NCI-H510A (cell line): ENCODE results near the gene IGFN1.

Experiments used
- DNase-seq: peaks from one replicate; lab custom pipeline; 2025; lab: John Stamatoyannopoulos, UW

IGFN1 gene

DNA sequence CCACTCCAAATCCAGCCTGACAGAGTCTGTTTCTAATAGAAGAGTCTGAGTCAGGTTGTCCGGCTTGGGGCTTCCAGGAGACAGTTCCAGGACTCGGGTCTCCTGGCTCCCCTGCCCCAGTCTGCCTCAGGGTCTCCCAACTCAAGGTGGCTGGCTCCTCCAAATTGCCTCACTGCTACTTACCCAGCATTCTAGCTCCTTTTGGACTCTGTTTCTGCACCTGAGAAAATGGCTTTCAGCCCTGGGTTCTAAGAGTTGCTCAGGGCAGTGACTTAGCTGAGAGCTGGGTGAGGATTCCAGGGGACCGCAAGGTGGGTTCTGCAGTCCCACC is 5.5 kb upstream of the IGFN1 start:
- no peak for DNase-seq

- no peak for DNase-seq
Measured at GRCh38 chr1:201185527-201186128, 5.0 kb upstream of the IGFN1 start.

DNA sequence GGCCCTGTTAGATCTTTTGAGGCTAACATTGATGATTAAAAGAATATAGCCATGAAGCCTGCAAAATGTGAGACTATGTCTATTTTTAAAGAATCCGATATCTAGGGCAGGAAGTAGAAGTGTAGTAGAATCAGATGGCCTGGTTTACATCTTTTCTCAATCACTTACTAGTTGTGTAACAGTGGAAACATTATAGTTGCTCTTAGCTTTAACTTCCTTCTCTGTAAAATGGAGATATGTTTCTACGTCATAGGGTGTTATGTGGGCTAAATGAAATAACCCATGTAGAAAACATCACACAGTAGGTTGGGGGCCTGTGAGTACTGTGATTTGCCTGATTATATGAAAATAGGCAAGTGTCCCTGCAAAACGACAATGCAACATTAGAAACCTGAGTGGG is 4.4 kb upstream of the IGFN1 start:
- no peak for DNase-seq

DNA sequence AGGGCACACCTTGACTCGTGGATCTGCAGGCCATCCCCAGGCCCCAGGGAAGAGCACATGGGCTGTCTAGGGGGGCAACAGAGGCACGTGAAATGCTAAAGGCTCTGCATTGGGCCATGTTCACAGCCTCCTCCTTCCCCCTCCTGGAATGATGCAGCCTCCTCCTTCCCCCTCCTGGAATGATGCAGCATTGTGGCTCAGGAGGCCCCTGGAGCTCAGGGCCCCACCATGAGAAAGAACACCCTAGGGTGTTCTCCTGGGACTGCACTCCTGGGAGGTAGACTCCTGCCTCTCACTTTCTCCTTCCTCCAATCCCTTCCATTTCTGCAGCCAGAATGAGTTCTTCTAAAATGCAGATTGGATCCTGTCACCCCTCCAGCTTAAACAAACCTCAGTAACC is 1.5 kb upstream of the IGFN1 start:
- no peak for DNase-seq

DNA sequence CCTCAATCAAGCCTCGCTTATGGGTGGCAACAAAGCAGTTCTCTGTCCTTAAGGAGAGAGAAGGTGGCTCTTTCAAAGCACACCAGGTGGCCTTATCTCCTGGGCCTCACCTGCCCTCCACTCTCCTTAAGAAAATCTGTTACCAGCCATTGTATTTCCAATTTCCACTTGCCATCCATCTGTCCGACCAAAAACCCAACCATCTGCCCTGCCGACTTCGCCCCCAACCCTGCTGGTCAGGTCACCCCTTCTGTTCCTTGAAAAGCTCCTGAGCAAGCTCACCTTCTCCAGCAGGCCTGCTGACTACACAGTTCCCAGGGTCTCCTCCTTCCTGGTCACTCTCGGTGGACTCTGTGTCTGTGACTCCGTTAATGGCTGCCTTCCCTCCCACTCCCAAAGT is 619 bp upstream of the IGFN1 start:
- DNase-seq, result no peak

DNA sequence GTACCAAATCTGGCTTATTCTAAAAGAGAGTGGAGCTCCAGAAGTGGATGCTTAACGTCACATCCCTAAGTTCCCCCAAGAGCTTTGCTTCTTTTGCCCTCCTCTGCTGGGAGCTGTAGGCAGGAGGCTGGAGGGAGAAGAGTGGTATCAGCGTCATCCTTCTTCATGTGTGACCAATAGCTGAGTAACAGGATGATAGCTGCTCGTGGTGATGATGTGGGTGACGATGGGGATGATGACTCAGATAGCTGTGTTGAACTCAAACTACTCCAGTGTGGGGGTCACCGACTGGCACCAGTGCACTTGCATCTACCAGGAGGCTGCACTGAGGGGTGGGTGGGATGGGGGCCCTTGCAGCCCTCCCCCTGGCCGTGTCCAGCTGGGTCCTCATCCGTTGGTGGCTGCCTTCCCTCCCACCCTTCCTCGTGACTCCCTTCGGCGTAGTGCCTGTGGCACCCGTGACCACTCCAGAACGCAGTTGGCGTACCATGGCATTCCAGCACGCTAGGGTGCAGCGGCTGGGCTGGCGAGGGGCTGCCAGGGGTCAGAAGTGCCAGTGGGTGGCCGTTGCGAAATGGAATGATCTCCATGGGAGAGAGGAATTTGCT is 1.1 kb downstream of the IGFN1 start:
- no peak for DNase-seq

GRCh38 chr1:201192261-201192788 is 1.7 kb downstream of the IGFN1 start:
- DNase-seq, result no peak

DNA sequence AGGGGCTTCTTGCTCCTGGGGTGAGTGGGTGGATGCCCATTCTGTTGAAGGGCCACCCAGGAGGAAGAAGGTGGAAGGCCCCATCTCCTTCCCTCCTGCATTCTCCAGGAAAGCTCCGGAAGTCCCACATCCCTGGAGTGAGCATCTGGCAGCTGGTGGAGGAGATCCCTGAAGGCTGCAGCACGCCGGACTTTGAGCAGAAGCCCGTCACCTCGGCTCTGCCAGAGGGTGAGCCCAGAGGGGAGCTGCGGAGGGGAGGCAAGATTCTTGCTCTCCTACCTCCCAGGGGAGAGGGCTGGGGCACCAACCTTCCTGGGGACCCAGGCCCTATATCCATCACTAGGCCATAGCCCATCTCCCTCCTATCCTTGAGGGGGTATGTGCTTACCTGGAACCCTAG is 3.4 kb downstream of the IGFN1 start:
- DNase-seq, result no peak

DNA sequence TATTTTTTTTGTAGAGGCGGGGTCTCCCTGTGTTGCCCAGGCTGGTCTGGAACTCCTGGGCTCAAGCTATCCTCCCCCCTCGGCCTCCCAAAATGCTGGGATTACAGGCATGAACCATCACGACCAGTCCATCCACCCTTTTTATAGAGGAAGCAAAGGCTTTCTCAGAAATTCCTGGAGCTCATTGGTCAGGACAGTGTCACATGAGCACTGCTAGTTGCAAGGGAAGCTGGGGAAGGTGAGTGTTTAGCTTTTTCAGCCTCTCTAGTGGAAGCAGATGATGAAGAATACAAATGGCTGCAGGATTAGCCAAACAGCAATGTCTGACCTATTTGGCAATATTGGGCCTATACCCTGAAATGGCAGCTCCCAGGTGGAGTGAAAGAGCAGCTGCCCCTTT is 8.0 kb downstream of the IGFN1 start:
- DNase-seq, result no peak

- DNase-seq, result no peak
Measured at GRCh38 chr1:201205036-201205435, 14.4 kb downstream of the IGFN1 start.

GRCh38 chr1:201206176-201206575 is 15.6 kb downstream of the IGFN1 start:
- no peak for DNase-seq

DNA sequence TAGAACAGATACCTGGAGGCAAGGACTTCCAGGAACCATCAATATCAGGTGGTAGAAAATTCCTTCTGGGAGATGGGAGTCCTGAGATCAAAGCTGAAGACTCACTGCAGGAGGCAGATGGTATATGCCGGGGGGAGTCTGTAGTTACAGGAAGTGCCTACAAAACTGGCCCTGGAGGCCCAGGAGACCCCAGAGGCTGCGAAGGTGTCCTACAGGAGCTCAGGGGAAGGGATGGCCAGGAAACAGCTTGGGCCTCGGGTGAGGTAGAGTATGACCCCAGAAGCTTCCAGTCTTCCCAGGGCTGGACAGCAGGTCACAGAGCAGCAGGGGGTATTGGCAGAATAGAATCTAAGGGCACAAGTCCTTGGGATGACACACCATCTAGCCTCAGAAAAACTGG is 16.4 kb downstream of the IGFN1 start:
- no peak for DNase-seq

DNA sequence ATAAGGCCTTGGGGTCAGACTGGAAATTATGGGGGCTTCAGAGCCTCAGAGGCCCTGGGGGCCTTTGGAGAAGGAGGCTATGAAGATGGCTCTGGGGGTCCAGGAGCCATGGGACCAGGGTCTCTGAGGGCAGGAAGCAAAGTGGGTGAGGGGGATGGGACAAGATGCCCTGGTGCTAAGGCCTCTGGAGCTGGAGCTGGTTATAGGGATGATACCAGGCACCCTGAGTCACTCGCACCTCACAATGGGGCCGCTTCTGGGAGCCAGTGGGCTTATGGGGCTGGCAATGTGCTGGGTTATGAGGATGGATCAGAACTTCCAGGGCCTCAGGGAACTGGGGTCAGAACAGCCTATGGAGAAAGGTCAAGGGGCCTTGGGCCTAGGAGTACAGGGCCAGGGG is 17.6 kb downstream of the IGFN1 start:
- DNase-seq, result no peak

DNA sequence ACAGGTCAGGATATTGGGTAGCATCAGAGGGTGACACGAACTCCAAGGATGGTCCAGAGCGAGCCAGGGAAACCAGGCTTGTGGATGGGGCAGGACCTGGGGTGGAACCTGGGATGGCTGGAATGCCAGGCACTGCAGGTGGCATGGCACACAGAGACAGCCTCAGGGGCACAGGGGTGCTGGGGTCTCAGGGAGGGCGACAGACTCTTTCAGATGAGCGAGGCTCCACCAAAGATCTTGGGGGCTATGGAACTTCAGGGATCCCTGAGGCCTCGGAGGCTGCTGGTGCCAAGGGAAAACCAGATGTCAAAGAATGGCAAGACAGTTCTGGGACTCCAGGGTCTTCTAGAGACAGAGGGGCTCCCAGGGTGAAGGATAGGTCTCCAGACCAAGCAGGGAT is 21.4 kb downstream of the IGFN1 start:
- no peak for DNase-seq

GRCh38 chr1:201212461-201213055 is 21.9 kb downstream of the IGFN1 start:
- no peak for DNase-seq

GRCh38 chr1:201213106-201213770 is 22.6 kb downstream of the IGFN1 start:
- no peak for DNase-seq

GRCh38 chr1:201213926-201214325 is 23.3 kb downstream of the IGFN1 start:
- DNase-seq, result no peak

GRCh38 chr1:201214461-201214860 is 23.8 kb downstream of the IGFN1 start:
- DNase-seq, result no peak

DNA sequence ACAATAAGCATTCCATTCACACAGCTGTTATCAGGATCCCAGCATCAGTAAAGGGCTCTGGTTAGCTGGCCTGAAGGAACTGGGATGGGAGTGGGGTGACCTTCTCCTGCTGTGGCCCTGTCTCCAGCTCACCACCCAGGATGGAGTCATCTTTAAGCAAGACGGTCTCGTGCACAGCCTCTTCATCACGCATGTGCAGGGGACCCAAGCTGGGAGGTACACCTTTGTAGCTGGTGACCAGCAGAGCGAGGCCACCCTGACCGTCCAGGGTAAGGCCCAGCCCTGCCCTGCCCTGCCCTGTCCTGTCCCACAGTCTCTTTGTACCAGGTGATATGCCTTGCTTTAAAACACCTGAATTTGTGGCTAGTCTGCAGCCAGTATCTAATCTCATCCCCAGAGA is 24.3 kb downstream of the IGFN1 start:
- DNase-seq, result no peak

DNA sequence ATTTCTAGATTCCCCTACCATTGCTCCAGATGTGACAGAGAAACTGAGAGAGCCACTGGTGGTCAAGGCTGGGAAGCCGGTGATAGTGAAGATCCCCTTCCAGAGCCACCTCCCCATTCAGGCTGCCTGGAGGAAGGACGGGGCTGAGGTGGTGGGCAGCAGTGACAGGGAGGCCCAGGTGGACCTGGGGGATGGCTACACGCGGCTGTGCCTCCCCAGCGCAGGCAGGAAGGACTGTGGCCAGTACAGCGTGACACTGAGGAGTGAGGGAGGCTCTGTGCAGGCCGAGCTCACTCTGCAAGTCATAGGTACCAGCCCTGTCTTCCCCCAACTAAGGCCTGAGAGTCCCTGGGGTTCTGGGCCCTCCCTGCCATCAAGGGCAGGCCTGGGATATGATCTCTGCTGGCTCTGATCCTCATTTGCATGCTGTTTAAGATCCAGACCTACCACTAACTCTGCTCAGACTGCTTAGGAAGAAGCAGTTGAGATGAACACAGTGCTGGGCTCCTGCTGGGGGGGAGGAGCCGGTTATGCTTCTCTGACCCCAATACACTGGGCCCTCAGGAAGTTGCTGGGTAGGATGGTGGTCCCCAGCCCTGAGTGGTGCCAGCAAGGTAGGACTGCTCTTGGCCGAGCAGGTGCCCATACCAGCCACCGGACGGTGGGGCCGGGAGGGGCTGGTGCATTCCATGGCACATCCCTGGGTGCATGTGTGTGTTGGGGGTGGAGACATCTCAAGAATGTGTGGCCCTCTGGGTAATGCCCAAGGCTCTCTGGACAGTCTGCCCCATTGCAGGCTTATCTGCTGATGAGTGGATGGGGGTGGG is 25.1 kb downstream of the IGFN1 start:
- no peak for DNase-seq

GRCh38 chr1:201216395-201217085 is 25.9 kb downstream of the IGFN1 start:
- DNase-seq, result no peak

DNA sequence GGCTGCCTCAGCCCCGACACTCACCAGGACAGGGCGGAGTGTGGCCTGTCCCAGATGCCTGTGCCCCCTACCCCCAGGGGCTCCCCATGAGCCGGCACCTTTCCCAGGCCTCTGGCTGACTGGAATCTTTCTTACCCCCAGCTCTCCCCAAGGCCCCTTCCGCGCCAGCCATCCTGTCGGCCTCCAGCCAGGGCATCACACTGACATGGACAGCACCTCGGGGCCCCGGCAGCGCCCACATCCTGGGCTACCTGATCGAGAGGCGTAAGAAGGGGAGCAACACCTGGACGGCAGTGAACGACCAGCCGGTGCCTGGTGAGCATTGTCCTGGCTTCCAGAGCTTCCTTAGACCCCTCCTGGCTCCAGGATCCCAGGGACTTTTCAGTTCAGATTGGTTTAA is 26.5 kb downstream of the IGFN1 start:
- DNase-seq, result no peak
